Calu3 (cell line): Measurements from ENCODE around the gene AK2. TPM values are rescaled to one million over a fixed set of nuclear protein-coding genes. Genes with fewer than 3 reads are reported as not detected.

Experiments used
- BruUV-seq: library from RNA; stranded (reverse); fragments of 400-500 nt; replicated peaks from 2 replicates; lab custom pipeline; 2021; lab: Mats Ljungman, UMichigan
- CTCF ChIA-PET: fragments of 300-600 bp; sonication (Branson Sonifier 250); formaldehyde crosslinking; loops from one replicate; lab custom pipeline; 2022; ENCODE audit warnings: antibody characterized with exemption; lab: Charles Lee
- DNase-seq: peaks from one replicate; pipeline ENCODE4 v3.0.0; 2022
- H3K27ac Mint-ChIP-seq: one replicate; pipeline ENCODE4 v1.8.0; 2022; ENCODE audit warnings: mixed read lengths; ENCODE audit not compliant: unreplicated experiment
- H3K27me3 Mint-ChIP-seq: one replicate; pipeline ENCODE4 v1.8.0; 2022; ENCODE audit warnings: mixed read lengths; ENCODE audit not compliant: unreplicated experiment
- H3K36me3 Mint-ChIP-seq: one replicate; pipeline ENCODE4 v1.8.0; 2022; ENCODE audit warnings: mild to moderate bottlenecking, moderate library complexity, mixed read lengths; ENCODE audit not compliant: insufficient read depth, unreplicated experiment
- H3K4me1 Mint-ChIP-seq: one replicate; pipeline ENCODE4 v1.8.0; 2022; ENCODE audit warnings: mild to moderate bottlenecking, low read depth, mixed read lengths; ENCODE audit not compliant: unreplicated experiment
- H3K4me3 Mint-ChIP-seq: one replicate; pipeline ENCODE4 v1.8.0; 2022; ENCODE audit warnings: mild to moderate bottlenecking, low read depth, moderate library complexity, mixed read lengths; ENCODE audit not compliant: unreplicated experiment
- H3K9me3 Mint-ChIP-seq: one replicate; pipeline ENCODE4 v1.8.0; 2022; ENCODE audit warnings: low read depth, mixed read lengths; ENCODE audit not compliant: unreplicated experiment
- CTCF ChIP-seq: fragments of 200-600 bp; IDR thresholded peaks from one replicate; pipeline ENCODE4 v1.8.0; 2022; ENCODE audit warnings: antibody characterized with exemption; ENCODE audit not compliant: unreplicated experiment
- intact Hi-C: fragments of 100-400 bp; cut with micrococcal nuclease; formaldehyde crosslinking; loops from one replicate; pipeline ENCODE4 v1.10.0; 2022; ENCODE audit not compliant: unreplicated experiment
- total RNA-seq: library from RNA; stranded (reverse); gene quantifications from 2 replicates; pipeline ENCODE4 v1.2.3, GENCODE V29; 2022

Gene AK2
- total RNA-seq, 1 experiment from 2014 or later: 226 TPM

- Mint-ChIP-seq H3K27me3 (peaks cover 11% of the 10 kb centered on the region), H3K36me3 (peaks cover 30% of the 10 kb centered on the region), H3K4me3 (no peak overlapping the region), H3K9me3 (no peaks in the 10 kb centered on the region), H3K27ac (no peak overlapping the region), H3K4me1 (peaks cover 18% of the 10 kb centered on the region)
- DNase-seq: no peak
- no peak for TF ChIP-seq CTCF
- CTCF ChIA-PET: no interaction called here
- BruUV-seq: no TSS peak
- intact Hi-C loops: no loop called here
Observed at GRCh38 chr1:32967888-32968568, 68.7 kb downstream of the AK2 start.

GRCh38 chr1:32966900-32967299, 69.8 kb downstream of the AK2 start:
- no peak for TF ChIP-seq CTCF
- Mint-ChIP-seq H3K36me3 (peaks cover 29% of the 10 kb centered on the region), H3K27ac (no peak overlapping the region), H3K9me3 (no peaks in the 10 kb centered on the region), H3K4me1 (peaks cover 9% of the 10 kb centered on the region), H3K27me3 (peaks cover 11% of the 10 kb centered on the region), H3K4me3 (no peak overlapping the region)
- no TSS peak for BruUV-seq
- DNase-seq: no peak
- intact Hi-C loops: no loop called here
- CTCF ChIA-PET: no interaction called here

- CTCF ChIA-PET: interaction anchor here (0.5 to 1.8 kb wide), 7 partner anchors 12 to 248 kb away, joined by 3 to 12 read pairs (median 4); no protein-coding TSS in a partner anchor
- H3K36me3 Mint-ChIP-seq: peaks cover 29% of the 10 kb centered on the region
- no TSS peak for BruUV-seq
- no peaks in the 10 kb centered on the region for H3K9me3 Mint-ChIP-seq
- peaks cover 20% of the 10 kb centered on the region for H3K4me1 Mint-ChIP-seq
- peak overlapping the region; percentile 84 for H3K4me3 Mint-ChIP-seq
- intact Hi-C loops: no loop called here
- no peak for DNase-seq
- H3K27me3 Mint-ChIP-seq: no peaks in the 10 kb centered on the region
- peak overlapping the region; percentile 70 for H3K27ac Mint-ChIP-seq
- no peak for TF ChIP-seq CTCF
Observed at GRCh38 chr1:32965251-32965747, 71.4 kb downstream of the AK2 start.

- DNase-seq: peak; percentile 97
- TF ChIP-seq CTCF: no peak
- Mint-ChIP-seq H3K4me3 (peak within 1 kb of the TSS; percentile 84), H3K27me3 (no peaks in the 10 kb centered on the region), H3K36me3 (peaks cover 29% of the 10 kb centered on the region), H3K27ac (peak within 1 kb of the TSS; percentile 70), H3K9me3 (no peaks in the 10 kb centered on the region), H3K4me1 (peaks cover 21% of the 10 kb centered on the region)
- BruUV-seq: TSS peak; percentile 65
- CTCF ChIA-PET: interaction anchor here (1.0 to 1.8 kb wide), 6 partner anchors 11 to 70 kb away, joined by 3 to 12 read pairs (median 4); no protein-coding TSS in a partner anchor
- intact Hi-C loops: no loop called here
Observed at GRCh38 chr1:32964461-32965250, 72.0 kb downstream of the AK2 start, which contains the start of gene RNF19B. RNF19B (minus strand) TSS chr1:32964809; CDS start chr1:32964685, 124 bp downstream.
